Caco-2 (cell line): ENCODE results near the gene STK11IP. TPM values are rescaled to one million over a fixed set of nuclear protein-coding genes. Genes with fewer than 3 reads are reported as not detected.

Experiments used
- Bru-seq: library from RNA; stranded (reverse); fragments of 400-500 nt; gene quantifications from one replicate; lab custom pipeline; 2021; lab: Mats Ljungman, UMichigan
- BruChase-seq, 2 experiments: library from RNA; stranded (reverse); fragments of 400-500 nt; gene quantifications; one replicate each; lab custom pipeline; 2021; lab: Mats Ljungman, UMichigan
- BruUV-seq: library from RNA; stranded (reverse); fragments of 400-500 nt; replicated peaks from 2 replicates; lab custom pipeline; 2021; lab: Mats Ljungman, UMichigan
- CTCF ChIA-PET: fragments of 300-600 bp; sonication (Branson Sonifier 250); formaldehyde crosslinking; loops from one replicate; lab custom pipeline; 2022; ENCODE audit warnings: antibody characterized with exemption; lab: Charles Lee
- POLR2A ChIA-PET: fragments of 300-600 bp; sonication (Branson Sonifier 250); formaldehyde crosslinking; loops from one replicate; lab custom pipeline; 2022; ENCODE audit warnings: antibody characterized with exemption; lab: Charles Lee
- DNase-seq, 2 experiments: peaks; one replicate each; pipeline versions ENCODE4 v3.0.0 to v3.0.0-alpha.2; 2020 to 2022
- H3K27me3 ChIP-seq: replicated peaks from 2 replicates; pipeline ENCODE4 v1.6.0; 2011; ENCODE audit warnings: low read length; ENCODE audit not compliant: control insufficient read depth, insufficient read depth
- H3K36me3 ChIP-seq: 2 replicates; pipeline ENCODE4 v1.5.1; 2011; ENCODE audit warnings: low read length; ENCODE audit not compliant: control insufficient read depth, insufficient read depth
- H3K4me1 ChIP-seq: fragments of 250-450 bp; sonication (Bioruptor Pico); 2 replicates; pipeline ENCODE4 v1.5.1; 2020; ENCODE audit warnings: mild to moderate bottlenecking
- H3K4me3 ChIP-seq: 2 replicates; pipeline ENCODE4 v1.5.1; 2011; ENCODE audit warnings: low read depth, mild to moderate bottlenecking, control low read depth, low read length
- H3K9me3 ChIP-seq: fragments of 250-450 bp; sonication (Bioruptor Pico); 2 replicates; pipeline ENCODE4 v1.5.1; 2020; ENCODE audit warnings: mild to moderate bottlenecking, moderate library complexity
- H3K27ac Mint-ChIP-seq: one replicate; pipeline ENCODE4 v1.8.0; 2022; ENCODE audit warnings: mixed read lengths; ENCODE audit not compliant: unreplicated experiment
- H3K27me3 Mint-ChIP-seq: one replicate; pipeline ENCODE4 v1.8.0; 2022; ENCODE audit warnings: mixed read lengths; ENCODE audit not compliant: insufficient read depth, unreplicated experiment
- H3K36me3 Mint-ChIP-seq: one replicate; pipeline ENCODE4 v1.8.0; 2022; ENCODE audit warnings: mild to moderate bottlenecking, mixed read lengths; ENCODE audit not compliant: insufficient read depth, unreplicated experiment
- H3K4me1 Mint-ChIP-seq: one replicate; pipeline ENCODE4 v1.8.0; 2022; ENCODE audit warnings: low read depth, mixed read lengths; ENCODE audit not compliant: unreplicated experiment
- H3K4me3 Mint-ChIP-seq: one replicate; pipeline ENCODE4 v1.8.0; 2022; ENCODE audit warnings: mild to moderate bottlenecking, moderate library complexity, mixed read lengths; ENCODE audit not compliant: unreplicated experiment
- H3K9me3 Mint-ChIP-seq: one replicate; pipeline ENCODE4 v1.8.0; 2022; ENCODE audit warnings: mixed read lengths; ENCODE audit not compliant: unreplicated experiment
- intact Hi-C: fragments of 100-400 bp; cut with micrococcal nuclease; formaldehyde crosslinking; loops from one replicate; pipeline ENCODE4 v1.10.0; 2022; ENCODE audit not compliant: unreplicated experiment
- long read RNA-seq: library from polyadenylated mRNA; stranded (forward); transcript quantifications from one replicate; pipeline ENCODE4 v2.0.0, GENCODE V29; 2022
- total RNA-seq: library from RNA; stranded (reverse); gene quantifications from 2 replicates; pipeline ENCODE4 v1.2.3, GENCODE V29; 2022
- TF ChIP-seq, protein P1 (sequence below), 2 experiments: fragments of 200-600 bp in 1 of 2; IDR thresholded peaks; 1 replicate in 1 of 2; 2 replicates in 1 of 2; pipeline versions ENCODE4 v1.5.1 to v1.8.0; 2011 to 2022; ENCODE audit warnings: antibody characterized with exemption in 1 of 2, control low read depth in 1 of 2, inconsistent platforms in 1 of 2, low read depth in 1 of 2, low read length in 1 of 2, mild to moderate bottlenecking in 1 of 2, moderate library complexity in 1 of 2; ENCODE audit not compliant: insufficient read depth in 1 of 2, severe bottlenecking in 1 of 2, unreplicated experiment in 1 of 2

Gene STK11IP, protein sequence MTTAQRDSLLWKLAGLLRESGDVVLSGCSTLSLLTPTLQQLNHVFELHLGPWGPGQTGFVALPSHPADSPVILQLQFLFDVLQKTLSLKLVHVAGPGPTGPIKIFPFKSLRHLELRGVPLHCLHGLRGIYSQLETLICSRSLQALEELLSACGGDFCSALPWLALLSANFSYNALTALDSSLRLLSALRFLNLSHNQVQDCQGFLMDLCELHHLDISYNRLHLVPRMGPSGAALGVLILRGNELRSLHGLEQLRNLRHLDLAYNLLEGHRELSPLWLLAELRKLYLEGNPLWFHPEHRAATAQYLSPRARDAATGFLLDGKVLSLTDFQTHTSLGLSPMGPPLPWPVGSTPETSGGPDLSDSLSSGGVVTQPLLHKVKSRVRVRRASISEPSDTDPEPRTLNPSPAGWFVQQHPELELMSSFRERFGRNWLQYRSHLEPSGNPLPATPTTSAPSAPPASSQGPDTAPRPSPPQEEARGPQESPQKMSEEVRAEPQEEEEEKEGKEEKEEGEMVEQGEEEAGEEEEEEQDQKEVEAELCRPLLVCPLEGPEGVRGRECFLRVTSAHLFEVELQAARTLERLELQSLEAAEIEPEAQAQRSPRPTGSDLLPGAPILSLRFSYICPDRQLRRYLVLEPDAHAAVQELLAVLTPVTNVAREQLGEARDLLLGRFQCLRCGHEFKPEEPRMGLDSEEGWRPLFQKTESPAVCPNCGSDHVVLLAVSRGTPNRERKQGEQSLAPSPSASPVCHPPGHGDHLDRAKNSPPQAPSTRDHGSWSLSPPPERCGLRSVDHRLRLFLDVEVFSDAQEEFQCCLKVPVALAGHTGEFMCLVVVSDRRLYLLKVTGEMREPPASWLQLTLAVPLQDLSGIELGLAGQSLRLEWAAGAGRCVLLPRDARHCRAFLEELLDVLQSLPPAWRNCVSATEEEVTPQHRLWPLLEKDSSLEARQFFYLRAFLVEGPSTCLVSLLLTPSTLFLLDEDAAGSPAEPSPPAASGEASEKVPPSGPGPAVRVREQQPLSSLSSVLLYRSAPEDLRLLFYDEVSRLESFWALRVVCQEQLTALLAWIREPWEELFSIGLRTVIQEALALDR
- total RNA-seq, result 21.7 and 24.3 TPM in 2 replicates
- Bru-seq, nascent RNA, result percentile 54 among the genes with signal in this experiment
- percentile 53 among the genes with signal in this experiment for BruChase-seq, experiment 1, labeled RNA remaining after a 2-hour chase
- percentile 61 among the genes with signal in this experiment for BruChase-seq, experiment 2, labeled RNA remaining after a 6-hour chase
- long read RNA-seq, partial matches to known transcripts, result 10 of 21 reads
- long read RNA-seq, other reads (novel, unspliced or antisense), result 10 of 21 reads

DNA sequence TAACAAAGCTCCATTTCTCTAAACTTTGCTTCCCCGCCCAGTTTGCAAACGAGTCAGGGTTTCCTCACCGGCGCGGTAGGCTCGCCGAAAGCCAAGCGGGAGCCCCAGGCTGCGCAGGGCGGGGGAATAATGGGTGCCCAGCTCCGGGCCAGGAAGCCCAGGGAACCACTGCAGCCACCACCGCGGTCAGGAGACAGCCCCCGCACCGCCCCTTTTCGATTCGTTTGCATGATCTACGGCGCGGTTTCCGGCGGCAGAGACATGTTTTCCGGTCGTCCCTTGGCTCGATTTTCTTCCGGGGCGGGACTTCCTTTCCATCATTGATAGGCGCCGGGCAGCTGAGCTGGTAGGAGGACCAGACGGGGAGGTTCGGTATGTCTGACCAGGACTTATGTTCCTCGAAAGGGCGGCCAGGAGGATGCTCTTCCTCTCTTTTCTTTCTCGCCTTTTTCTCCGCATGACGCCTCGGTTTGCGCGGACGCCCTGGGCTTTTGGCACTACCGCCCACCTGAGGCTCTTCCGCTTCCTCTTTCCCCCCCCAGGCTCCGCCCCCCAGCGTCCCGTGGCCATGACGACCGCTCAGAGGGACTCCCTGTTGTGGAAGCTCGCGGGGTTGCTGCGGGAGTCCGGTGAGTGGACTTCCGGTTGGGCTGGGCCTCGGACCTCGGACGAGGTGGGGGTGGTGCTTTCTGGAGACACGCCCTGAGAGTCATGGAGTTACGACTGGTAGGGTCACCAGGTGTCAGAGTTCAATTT is at the start of gene STK11IP:
TSS of gene STK11IP (plus strand) at position 306 of the 756 bp plus-strand sequence. CDS start at position 569, 263 bp downstream.
- Mint-ChIP-seq H3K27ac (peak within 1 kb of the TSS; percentile 98), H3K4me1 (no peaks in the 10 kb centered on the region), H3K27me3 (no peaks in the 10 kb centered on the region), H3K36me3 (peaks cover 14% of the 10 kb centered on the region), H3K9me3 (no peaks in the 10 kb centered on the region), H3K4me3 (peak within 1 kb of the TSS; percentile 96)
- intact Hi-C loops, result loop anchor here (1.0 to 5.0 kb wide), 5 partner anchors 26 to 99 kb away; partner anchors contain the start of genes CHPF, GMPPA and OBSL1
- no TSS peak for BruUV-seq
- peaks cover 23% of the 10 kb centered on the region for H3K4me1 ChIP-seq
- CTCF ChIA-PET, result interaction anchor here (0.6 to 2.8 kb wide), 15 partner anchors 14 to 220 kb away, joined by 3 to 11 read pairs (median 4); partner anchors contain the start of genes CHPF, DNPEP, GMPPA and OBSL1
- POLR2A ChIA-PET, result interaction anchor here (0.6 to 2.3 kb wide), 15 partner anchors 9 to 209 kb away, joined by 3 to 13 read pairs (median 4); partner anchors contain the start of genes DNPEP, GMPPA, INHA and OBSL1
- H3K36me3 ChIP-seq, result no peaks in the 10 kb centered on the region
- DNase-seq, result peak; percentile 97 to 99
- peak within 1 kb of the TSS; percentile 72 for H3K4me3 ChIP-seq
- H3K9me3 ChIP-seq, result no peaks in the 10 kb centered on the region
- TF ChIP-seq, protein P1, sequence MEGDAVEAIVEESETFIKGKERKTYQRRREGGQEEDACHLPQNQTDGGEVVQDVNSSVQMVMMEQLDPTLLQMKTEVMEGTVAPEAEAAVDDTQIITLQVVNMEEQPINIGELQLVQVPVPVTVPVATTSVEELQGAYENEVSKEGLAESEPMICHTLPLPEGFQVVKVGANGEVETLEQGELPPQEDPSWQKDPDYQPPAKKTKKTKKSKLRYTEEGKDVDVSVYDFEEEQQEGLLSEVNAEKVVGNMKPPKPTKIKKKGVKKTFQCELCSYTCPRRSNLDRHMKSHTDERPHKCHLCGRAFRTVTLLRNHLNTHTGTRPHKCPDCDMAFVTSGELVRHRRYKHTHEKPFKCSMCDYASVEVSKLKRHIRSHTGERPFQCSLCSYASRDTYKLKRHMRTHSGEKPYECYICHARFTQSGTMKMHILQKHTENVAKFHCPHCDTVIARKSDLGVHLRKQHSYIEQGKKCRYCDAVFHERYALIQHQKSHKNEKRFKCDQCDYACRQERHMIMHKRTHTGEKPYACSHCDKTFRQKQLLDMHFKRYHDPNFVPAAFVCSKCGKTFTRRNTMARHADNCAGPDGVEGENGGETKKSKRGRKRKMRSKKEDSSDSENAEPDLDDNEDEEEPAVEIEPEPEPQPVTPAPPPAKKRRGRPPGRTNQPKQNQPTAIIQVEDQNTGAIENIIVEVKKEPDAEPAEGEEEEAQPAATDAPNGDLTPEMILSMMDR (IDR thresholded peaks at IDR 0.05; ENCODE audit: insufficient read depth in 1 of 2, low read depth in 1 of 2, low read length in 1 of 2, severe bottlenecking in 1 of 2, unreplicated experiment in 1 of 2), result no peak
- H3K27me3 ChIP-seq, result no peaks in the 10 kb centered on the region

DNA sequence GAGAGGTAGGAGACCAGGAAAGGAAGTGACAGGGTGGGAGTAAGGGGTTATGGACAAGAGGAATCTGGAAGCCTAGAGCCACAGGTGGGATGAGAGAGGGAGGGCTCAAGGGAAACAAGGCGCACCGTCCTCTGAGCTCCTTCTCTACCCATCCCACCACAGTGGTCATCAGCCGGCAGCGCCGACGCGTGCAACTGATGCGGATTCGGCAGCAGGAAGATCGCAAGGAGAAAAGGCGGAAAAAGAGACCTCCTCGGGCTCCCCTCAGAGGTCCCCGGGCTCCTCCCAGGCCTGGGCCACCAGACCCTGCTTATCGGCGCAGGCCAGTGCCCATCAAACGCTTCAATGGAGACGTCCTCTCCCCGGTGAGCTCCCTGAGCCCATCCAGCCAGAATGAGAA is 48.7 kb upstream of the STK11IP start:
- BruUV-seq, result no TSS peak
- no peaks in the 10 kb centered on the region for H3K9me3 Mint-ChIP-seq
- H3K4me3 Mint-ChIP-seq, result no peak overlapping the region
- H3K27me3 Mint-ChIP-seq, result no peaks in the 10 kb centered on the region
- peaks cover 12% of the 10 kb centered on the region for H3K4me1 ChIP-seq
- peaks cover 7% of the 10 kb centered on the region for H3K4me1 Mint-ChIP-seq
- POLR2A ChIA-PET, result no interaction called here
- TF ChIP-seq, protein P1 (IDR thresholded peaks at IDR 0.05; ENCODE audit: insufficient read depth in 1 of 2, low read depth in 1 of 2, low read length in 1 of 2, severe bottlenecking in 1 of 2, unreplicated experiment in 1 of 2), result no peak
- no peak overlapping the region for H3K27ac Mint-ChIP-seq
- H3K36me3 ChIP-seq, result no peaks in the 10 kb centered on the region; the same call in 1 of the 2 replicates
- intact Hi-C loops, result no loop called here
- no peak overlapping the region for H3K4me3 ChIP-seq
- no peaks in the 10 kb centered on the region for H3K9me3 ChIP-seq
- H3K36me3 Mint-ChIP-seq, result peaks cover 12% of the 10 kb centered on the region
- no peak for DNase-seq
- no peaks in the 10 kb centered on the region for H3K27me3 ChIP-seq
- CTCF ChIA-PET, result interaction anchor here (1.9 kb wide), 1 partner anchor 11 kb away, joined by 7 read pairs; no protein-coding TSS in a partner anchor
